Chondrocyte (in vitro differentiated cells): ENCODE measurements around the gene ARF6. TPM values are rescaled to one million over a fixed set of nuclear protein-coding genes. Genes with fewer than 3 reads are reported as not detected.
"Not testable (repeated sequence)": the region's sequence is repeated elsewhere in the genome, so short reads cannot be mapped to it uniquely, and the experiment has no call there.

Experiments used
- DNase-seq: peaks from one replicate; pipeline ENCODE4 v3.0.0; 2021; ENCODE audit warnings: mixed read lengths, low spot score
- H3K27ac Mint-ChIP-seq: one replicate; pipeline ENCODE4 v1.8.0; 2021; ENCODE audit warnings: mild to moderate bottlenecking, moderate library complexity, mixed read lengths; ENCODE audit not compliant: unreplicated experiment
- H3K27me3 Mint-ChIP-seq: 2 replicates; pipeline ENCODE4 v1.8.0; 2021; ENCODE audit warnings: low read depth, mixed read lengths
- H3K36me3 Mint-ChIP-seq: 2 replicates; pipeline ENCODE4 v1.8.0; 2021; ENCODE audit warnings: low read depth, mixed read lengths
- H3K4me1 Mint-ChIP-seq: 2 replicates; pipeline ENCODE4 v1.8.0; 2021; ENCODE audit warnings: low read depth, mild to moderate bottlenecking, mixed read lengths
- H3K4me3 Mint-ChIP-seq: one replicate; pipeline ENCODE4 v1.8.0; 2021; ENCODE audit warnings: mild to moderate bottlenecking, moderate library complexity, mixed read lengths; ENCODE audit not compliant: unreplicated experiment
- H3K9me3 Mint-ChIP-seq: 2 replicates; pipeline ENCODE4 v1.8.0; 2021; ENCODE audit warnings: low read depth, mixed read lengths
- total RNA-seq: library from RNA; stranded (reverse); gene quantifications from 3 replicates; pipeline ENCODE4 v1.2.1, GENCODE V29; 2021
- TF ChIP-seq, protein P1 (sequence below): fragments of 200-600 bp; sonication (generic); IDR thresholded peaks from 2 replicates; pipeline ENCODE4 v1.5.0; 2021; ENCODE audit warnings: antibody characterized with exemption, mild to moderate bottlenecking, moderate library complexity

Gene ARF6
- total RNA-seq, 1 donor from 2014 or later, result 53.2 TPM

DNA sequence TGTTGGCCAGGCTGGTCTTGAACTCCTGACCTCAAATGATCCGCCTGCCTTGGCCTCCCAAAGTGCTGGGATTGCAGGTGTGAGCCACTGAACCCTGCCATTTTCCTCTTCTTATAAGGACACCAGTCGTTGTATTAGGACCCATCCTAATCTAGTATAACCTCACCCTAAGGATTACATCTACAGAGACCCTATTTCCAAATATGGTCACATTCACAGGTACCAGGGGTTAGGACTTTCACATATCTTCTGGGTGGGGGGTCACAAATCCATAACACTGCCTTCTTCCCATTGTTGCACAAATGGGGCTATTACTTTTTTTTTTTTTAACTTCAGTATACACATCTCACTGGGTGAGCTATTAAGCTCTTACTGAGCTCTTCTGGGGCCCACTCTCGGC lies 38.6 kb downstream of the ARF6 start:
- H3K9me3 Mint-ChIP-seq, result peaks cover 1% of the 10 kb centered on the region
- no peak for DNase-seq
- H3K4me3 Mint-ChIP-seq, result no peak overlapping the region
- TF ChIP-seq, protein P1, sequence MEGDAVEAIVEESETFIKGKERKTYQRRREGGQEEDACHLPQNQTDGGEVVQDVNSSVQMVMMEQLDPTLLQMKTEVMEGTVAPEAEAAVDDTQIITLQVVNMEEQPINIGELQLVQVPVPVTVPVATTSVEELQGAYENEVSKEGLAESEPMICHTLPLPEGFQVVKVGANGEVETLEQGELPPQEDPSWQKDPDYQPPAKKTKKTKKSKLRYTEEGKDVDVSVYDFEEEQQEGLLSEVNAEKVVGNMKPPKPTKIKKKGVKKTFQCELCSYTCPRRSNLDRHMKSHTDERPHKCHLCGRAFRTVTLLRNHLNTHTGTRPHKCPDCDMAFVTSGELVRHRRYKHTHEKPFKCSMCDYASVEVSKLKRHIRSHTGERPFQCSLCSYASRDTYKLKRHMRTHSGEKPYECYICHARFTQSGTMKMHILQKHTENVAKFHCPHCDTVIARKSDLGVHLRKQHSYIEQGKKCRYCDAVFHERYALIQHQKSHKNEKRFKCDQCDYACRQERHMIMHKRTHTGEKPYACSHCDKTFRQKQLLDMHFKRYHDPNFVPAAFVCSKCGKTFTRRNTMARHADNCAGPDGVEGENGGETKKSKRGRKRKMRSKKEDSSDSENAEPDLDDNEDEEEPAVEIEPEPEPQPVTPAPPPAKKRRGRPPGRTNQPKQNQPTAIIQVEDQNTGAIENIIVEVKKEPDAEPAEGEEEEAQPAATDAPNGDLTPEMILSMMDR, result no peak
- H3K27me3 Mint-ChIP-seq, result no peaks in the 10 kb centered on the region
- H3K4me1 Mint-ChIP-seq, result peaks cover 24% of the 10 kb centered on the region
- H3K27ac Mint-ChIP-seq, result no peak overlapping the region
- no peaks in the 10 kb centered on the region for H3K36me3 Mint-ChIP-seq

DNA sequence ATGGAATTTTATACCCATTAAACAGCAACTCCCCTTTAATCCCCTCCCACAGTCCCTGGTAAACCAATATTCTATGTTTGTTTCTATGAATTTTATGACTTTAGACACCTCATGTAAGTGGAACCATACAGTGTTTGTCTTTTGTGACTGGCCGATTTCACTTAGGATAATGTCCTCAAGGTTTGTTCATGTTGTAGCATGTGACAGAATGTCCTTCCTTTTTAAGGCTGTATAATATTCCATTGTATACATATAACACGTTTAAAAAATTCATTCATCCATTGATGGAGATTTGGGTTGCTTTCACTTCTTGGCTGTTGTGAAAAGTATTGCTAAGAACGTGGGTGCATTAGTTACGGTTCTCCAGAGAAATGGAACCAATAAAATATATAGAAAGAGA lies 40.2 kb downstream of the ARF6 start:
- TF ChIP-seq, protein P1, result no peak
- DNase-seq, result no peak
- Mint-ChIP-seq H3K36me3 (no peaks in the 10 kb centered on the region), H3K9me3 (peaks cover 6% of the 10 kb centered on the region), H3K4me3 (no peak overlapping the region), H3K4me1 (peaks cover 16% of the 10 kb centered on the region), H3K27me3 (no peaks in the 10 kb centered on the region), H3K27ac (no peak overlapping the region)

DNA sequence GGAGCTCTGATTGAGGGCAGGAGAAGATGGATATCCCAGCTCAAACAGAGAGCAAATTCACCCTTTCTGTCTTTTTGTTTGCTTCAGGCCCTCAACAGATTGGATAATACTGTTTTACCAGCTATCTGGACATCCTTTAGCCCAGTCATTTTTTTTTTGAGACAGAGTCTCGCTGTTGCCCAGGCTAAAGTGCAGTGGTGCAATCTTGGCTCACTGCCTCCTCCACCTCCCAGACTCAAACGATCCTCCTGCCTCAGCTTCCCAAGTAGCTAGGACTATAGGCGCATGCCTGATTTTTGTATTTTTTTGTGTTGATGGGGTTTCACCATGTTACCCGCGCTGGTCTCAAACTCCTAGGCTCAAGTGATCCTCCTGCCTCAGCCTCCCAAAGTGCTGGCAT lies 40.8 kb downstream of the ARF6 start:
- Mint-ChIP-seq H3K27me3 (no peaks in the 10 kb centered on the region), H3K4me3 (no peak overlapping the region), H3K36me3 (no peaks in the 10 kb centered on the region), H3K9me3 (peaks cover 6% of the 10 kb centered on the region), H3K27ac (no peak overlapping the region), H3K4me1 (peaks cover 13% of the 10 kb centered on the region)
- TF ChIP-seq, protein P1, result no peak
- DNase-seq, result no peak

DNA sequence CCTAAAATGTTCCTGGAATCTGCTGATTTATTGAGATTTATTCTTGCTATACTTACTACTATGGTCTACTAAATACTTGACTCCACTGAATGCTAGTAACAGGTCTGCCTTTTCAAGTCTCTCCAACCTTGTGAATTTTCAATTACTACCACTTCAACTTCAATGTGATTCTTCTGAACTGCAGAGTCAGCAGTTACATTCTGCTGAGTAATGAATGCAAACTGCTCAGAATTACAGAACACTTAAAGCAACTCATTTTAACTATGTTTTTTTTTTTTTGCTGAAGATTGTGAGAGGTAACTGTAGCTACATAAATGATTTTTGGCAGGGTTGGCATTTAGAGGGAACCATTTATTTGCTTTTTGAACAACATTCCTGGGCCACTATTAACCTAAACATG lies 41.8 kb downstream of the ARF6 start:
- no peak overlapping the region for H3K4me3 Mint-ChIP-seq
- peaks cover 15% of the 10 kb centered on the region for H3K4me1 Mint-ChIP-seq
- TF ChIP-seq, protein P1, result no peak
- H3K27me3 Mint-ChIP-seq, result no peaks in the 10 kb centered on the region
- DNase-seq, result no peak
- H3K27ac Mint-ChIP-seq, result no peak overlapping the region
- H3K36me3 Mint-ChIP-seq, result no peaks in the 10 kb centered on the region
- H3K9me3 Mint-ChIP-seq, result peaks cover 8% of the 10 kb centered on the region

DNA sequence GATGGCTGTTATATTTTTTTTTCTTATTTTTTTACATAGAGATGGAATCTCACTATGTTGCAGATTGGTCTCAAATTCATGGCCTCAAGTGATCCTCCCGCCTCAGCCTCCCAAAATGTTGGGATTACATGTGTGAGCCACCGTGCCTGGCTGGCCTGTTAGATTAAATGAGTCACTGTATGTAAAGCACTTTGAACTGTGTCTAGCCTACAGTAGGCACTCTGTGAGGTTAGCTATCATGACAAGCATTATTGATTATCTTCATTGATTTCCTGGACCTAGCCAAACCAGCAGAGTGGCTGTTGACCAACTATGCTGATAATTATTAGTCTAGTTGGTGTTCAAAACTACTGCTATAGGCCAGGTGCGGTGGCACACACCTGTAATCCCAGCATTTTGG lies 42.6 kb downstream of the ARF6 start:
- Mint-ChIP-seq H3K27me3 (no peaks in the 10 kb centered on the region), H3K9me3 (peaks cover 8% of the 10 kb centered on the region), H3K4me1 (peaks cover 22% of the 10 kb centered on the region), H3K27ac (no peak overlapping the region), H3K4me3 (no peak overlapping the region), H3K36me3 (peaks cover 1% of the 10 kb centered on the region)
- no peak for DNase-seq
- TF ChIP-seq, protein P1, result no peak

DNA sequence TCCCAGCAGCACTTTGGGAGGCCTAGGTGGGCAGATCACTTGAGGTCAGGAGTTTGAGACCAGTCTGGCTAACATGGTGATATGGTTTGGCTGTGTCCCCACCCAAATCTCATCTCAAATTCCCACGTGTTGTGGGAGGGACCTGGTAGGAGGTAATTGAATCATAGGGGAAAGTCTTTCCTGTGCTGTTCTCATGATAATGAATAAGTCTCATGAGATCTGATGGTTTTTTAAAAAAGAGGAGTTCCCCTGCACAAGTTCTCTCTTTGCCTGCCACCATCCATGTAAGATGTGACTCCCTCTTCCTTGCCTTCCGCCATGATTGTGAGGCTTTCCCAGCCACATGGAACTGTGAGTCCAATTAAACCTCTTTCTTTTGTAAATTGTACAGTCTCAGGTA lies 43.4 kb downstream of the ARF6 start:
- H3K36me3 Mint-ChIP-seq, DNase-seq: not testable (repeated sequence)

DNA sequence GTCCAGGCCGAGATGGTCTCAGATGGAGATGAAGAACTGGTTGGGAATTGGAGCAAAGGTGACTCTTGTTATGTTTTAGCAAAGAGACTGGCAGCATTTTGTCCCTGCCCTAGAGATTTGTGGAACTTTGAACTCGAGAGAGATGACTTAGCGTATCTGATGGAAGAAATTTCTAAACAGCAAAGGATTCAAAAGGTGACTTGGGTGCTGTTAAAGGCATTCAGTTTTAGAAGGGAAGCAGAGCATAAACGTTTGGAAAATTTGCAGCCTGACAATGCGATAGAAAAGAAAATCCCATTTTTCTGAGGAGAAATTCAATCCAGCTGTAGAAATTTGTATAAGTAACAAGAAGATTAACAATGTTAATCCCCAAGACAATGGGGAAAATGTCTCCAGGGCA lies 44.0 kb downstream of the ARF6 start:
- H3K36me3 Mint-ChIP-seq, result not testable (repeated sequence)

More for the DNA sequence above, 43.4 kb downstream of the ARF6 start:
- not testable (repeated sequence) for H3K27ac Mint-ChIP-seq, H3K9me3 Mint-ChIP-seq, H3K4me3 Mint-ChIP-seq, H3K27me3 Mint-ChIP-seq
- H3K4me1 Mint-ChIP-seq, result peaks cover 27% of the 10 kb centered on the region

DNA sequence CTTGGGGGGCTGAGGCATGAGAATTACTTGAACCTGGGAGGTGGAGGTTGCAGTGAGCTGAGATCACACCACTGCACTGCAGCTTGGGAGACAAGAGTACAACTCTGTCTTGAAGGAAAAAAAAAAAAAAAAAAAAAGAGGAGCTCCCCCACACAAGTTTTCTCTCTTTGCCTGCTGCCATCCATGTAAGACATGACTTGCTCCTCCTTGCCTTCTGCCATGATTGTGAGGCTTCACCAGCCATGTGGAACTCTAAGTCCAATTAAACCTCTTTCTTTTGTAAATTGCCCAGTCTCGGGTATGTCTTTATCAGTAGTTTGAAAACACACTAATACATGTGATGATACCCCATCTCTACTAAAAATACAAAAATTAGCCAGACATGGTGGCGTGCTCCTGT lies 46.3 kb downstream of the ARF6 start:
- Mint-ChIP-seq H3K4me1 (peaks cover 36% of the 10 kb centered on the region), H3K9me3 (peaks cover 11% of the 10 kb centered on the region)
- H3K4me3 Mint-ChIP-seq, H3K36me3 Mint-ChIP-seq, H3K27me3 Mint-ChIP-seq, DNase-seq, H3K27ac Mint-ChIP-seq: not testable (repeated sequence)

More for the DNA sequence above, 44.0 kb downstream of the ARF6 start:
- H3K4me3 Mint-ChIP-seq, H3K27ac Mint-ChIP-seq, DNase-seq, H3K27me3 Mint-ChIP-seq, H3K9me3 Mint-ChIP-seq: not testable (repeated sequence)
- peaks cover 27% of the 10 kb centered on the region for H3K4me1 Mint-ChIP-seq
